OCI-LY7 (cell line): Measurements from ENCODE around the gene CDKL2. TPM values are rescaled to one million over a fixed set of nuclear protein-coding genes. Genes with fewer than 3 reads are reported as not detected.

ENCODE experiments used
- BruUV-seq: library from RNA; stranded (reverse); fragments of 400-500 nt; replicated peaks from 2 replicates; lab custom pipeline; 2021; lab: Mats Ljungman, UMichigan
- CTCF ChIA-PET: fragments of 300-600 bp; sonication (Branson Sonifier 250); formaldehyde crosslinking; loops from one replicate; lab custom pipeline; 2022; ENCODE audit warnings: antibody characterized with exemption; ENCODE audit not compliant: unreplicated experiment; lab: Charles Lee
- POLR2A ChIA-PET: fragments of 300-600 bp; sonication (Branson Sonifier 250); formaldehyde crosslinking; loops from one replicate; lab custom pipeline; 2022; ENCODE audit warnings: antibody characterized with exemption; lab: Charles Lee
- DNase-seq: peaks from one replicate; pipeline ENCODE4 v3.0.0-alpha.2; 2015; ENCODE audit warnings: low spot score
- H2AFZ ChIP-seq: fragments of 200-600 bp; sonication (generic), shearing (Covaris generic); 2 replicates; pipeline ENCODE4 v1.6.1; 2014; ENCODE audit warnings: mild to moderate bottlenecking, antibody characterized with exemption, low read length, moderate library complexity
- H3K27ac ChIP-seq: fragments of 200-600 bp; sonication (generic); 2 replicates; pipeline ENCODE4 v1.5.1; 2014; ENCODE audit warnings: mixed run types, low read depth, mild to moderate bottlenecking, moderate library complexity, low read length, inconsistent platforms; ENCODE audit not compliant: poor library complexity, severe bottlenecking
- H3K36me3 ChIP-seq: fragments of 200-600 bp; sonication (generic); 2 replicates; pipeline ENCODE4 v1.6.1; 2014; ENCODE audit warnings: mild to moderate bottlenecking, antibody characterized with exemption, low read length, moderate library complexity, mixed read lengths; ENCODE audit not compliant: insufficient read depth
- H3K4me1 ChIP-seq: fragments of 200-600 bp; sonication (generic); 2 replicates; pipeline ENCODE4 v1.5.1; 2014; ENCODE audit warnings: mild to moderate bottlenecking, low read length; ENCODE audit not compliant: insufficient read depth, poor library complexity, severe bottlenecking
- H3K4me2 ChIP-seq: fragments of 200-600 bp; sonication (generic); 2 replicates; pipeline ENCODE4 v1.6.1; 2014; ENCODE audit warnings: mild to moderate bottlenecking, low read length
- H3K4me3 ChIP-seq: fragments of 200-600 bp; sonication (generic); 2 replicates; pipeline ENCODE4 v1.5.1; 2014; ENCODE audit warnings: mild to moderate bottlenecking, low read depth, low read length; ENCODE audit not compliant: poor library complexity, severe bottlenecking
- H3K79me2 ChIP-seq: fragments of 200-600 bp; sonication (generic); 2 replicates; pipeline ENCODE4 v1.6.1; 2016; ENCODE audit warnings: low read depth, mild to moderate bottlenecking, low read length, moderate library complexity, mixed read lengths; ENCODE audit not compliant: insufficient read depth
- H3K9me2 ChIP-seq: fragments of 200-600 bp; sonication (generic); 2 replicates; pipeline ENCODE4 v1.6.1; 2016; ENCODE audit warnings: mild to moderate bottlenecking, low read length, mixed read lengths; ENCODE audit not compliant: insufficient read depth
- H3K9me3 ChIP-seq: fragments of 200-600 bp; sonication (generic); 2 replicates; pipeline ENCODE4 v1.6.1; 2014; ENCODE audit warnings: mild to moderate bottlenecking, mixed run types, low read length, mixed read lengths
- H4K20me1 ChIP-seq: fragments of 200-600 bp; sonication (generic); 2 replicates; pipeline ENCODE4 v1.6.1; 2014; ENCODE audit warnings: mild to moderate bottlenecking, antibody characterized with exemption, low read length, moderate library complexity, mixed read lengths; ENCODE audit not compliant: insufficient read depth
- EZH2phosphoT487 ChIP-seq: fragments of 200-600 bp; sonication (generic); IDR thresholded peaks from 2 replicates; pipeline ENCODE4 v1.6.1; 2018; ENCODE audit warnings: low read depth, borderline replicate concordance, mild to moderate bottlenecking, mixed run types, antibody characterized with exemption, low read length, moderate library complexity, mixed read lengths
- intact Hi-C: fragments of 100-400 bp; cut with micrococcal nuclease; formaldehyde crosslinking; loops from one replicate; pipeline ENCODE4 v1.10.0; 2022; ENCODE audit not compliant: unreplicated experiment
- total RNA-seq, 2 experiments: library from RNA; depleted of rRNA in 1 of 2; stranded (reverse); fragments of >200 nt in 1 of 2; shearing (Covaris generic) in 1 of 2; gene quantifications; 2 replicates each; pipeline ENCODE4 v1.2.3, GENCODE V29; 2014 to 2022
- TF ChIP-seq, protein P1 (sequence below): fragments of 200-600 bp; sonication (generic); conservative IDR thresholded peaks from 2 replicates; pipeline ENCODE4 v1.5.1; 2014; ENCODE audit warnings: mild to moderate bottlenecking, antibody characterized with exemption, low read length, moderate library complexity, mixed read lengths

Gene CDKL2
- total RNA-seq, 2 experiments from 2014 or later = 0.06 to 0.19 TPM

DNA sequence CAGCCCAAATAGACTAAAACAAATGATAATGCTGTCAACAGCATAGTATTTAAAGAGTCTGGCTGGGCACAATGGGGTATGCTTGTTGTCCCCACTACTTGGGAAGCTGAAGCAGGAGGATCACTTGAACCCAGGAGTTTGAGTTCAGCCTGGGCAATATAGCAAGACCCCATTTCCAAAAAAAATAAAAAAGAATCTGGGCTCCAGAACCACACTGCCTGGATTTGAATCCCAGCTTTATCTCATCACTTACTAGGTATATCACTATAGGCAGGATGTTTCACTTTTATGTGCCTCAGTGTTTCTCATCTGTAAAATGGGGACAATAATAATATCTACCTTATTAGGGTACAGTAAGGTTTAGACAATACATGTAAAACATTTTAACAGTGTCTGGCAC, 48.1 kb upstream of the CDKL2 start:
- TF ChIP-seq EZH2phosphoT487 = no peak
- TF ChIP-seq, protein P1, sequence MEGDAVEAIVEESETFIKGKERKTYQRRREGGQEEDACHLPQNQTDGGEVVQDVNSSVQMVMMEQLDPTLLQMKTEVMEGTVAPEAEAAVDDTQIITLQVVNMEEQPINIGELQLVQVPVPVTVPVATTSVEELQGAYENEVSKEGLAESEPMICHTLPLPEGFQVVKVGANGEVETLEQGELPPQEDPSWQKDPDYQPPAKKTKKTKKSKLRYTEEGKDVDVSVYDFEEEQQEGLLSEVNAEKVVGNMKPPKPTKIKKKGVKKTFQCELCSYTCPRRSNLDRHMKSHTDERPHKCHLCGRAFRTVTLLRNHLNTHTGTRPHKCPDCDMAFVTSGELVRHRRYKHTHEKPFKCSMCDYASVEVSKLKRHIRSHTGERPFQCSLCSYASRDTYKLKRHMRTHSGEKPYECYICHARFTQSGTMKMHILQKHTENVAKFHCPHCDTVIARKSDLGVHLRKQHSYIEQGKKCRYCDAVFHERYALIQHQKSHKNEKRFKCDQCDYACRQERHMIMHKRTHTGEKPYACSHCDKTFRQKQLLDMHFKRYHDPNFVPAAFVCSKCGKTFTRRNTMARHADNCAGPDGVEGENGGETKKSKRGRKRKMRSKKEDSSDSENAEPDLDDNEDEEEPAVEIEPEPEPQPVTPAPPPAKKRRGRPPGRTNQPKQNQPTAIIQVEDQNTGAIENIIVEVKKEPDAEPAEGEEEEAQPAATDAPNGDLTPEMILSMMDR = no peak
- H4K20me1 ChIP-seq = no peaks in the 10 kb centered on the region
- H3K4me3 ChIP-seq = no peak overlapping the region
- no peaks in the 10 kb centered on the region for H3K9me3 ChIP-seq
- no peaks in the 10 kb centered on the region for H3K36me3 ChIP-seq
- no peak overlapping the region for H2AFZ ChIP-seq
- H3K4me2 ChIP-seq = no peak overlapping the region
- H3K27ac ChIP-seq = no peak overlapping the region
- CTCF ChIA-PET = no interaction called here
- POLR2A ChIA-PET = interaction anchor here (1.0 kb wide), 1 partner anchor 46 kb away, joined by 3 read pairs; the partner anchor contains the start of gene USO1
- intact Hi-C loops = no loop called here
- peaks cover 9% of the 10 kb centered on the region for H3K4me1 ChIP-seq
- no peak for DNase-seq
- no peaks in the 10 kb centered on the region for H3K9me2 ChIP-seq
- no TSS peak for BruUV-seq
- H3K79me2 ChIP-seq = peaks cover 6% of the 10 kb centered on the region; the same call in 1 of the 2 replicates

DNA sequence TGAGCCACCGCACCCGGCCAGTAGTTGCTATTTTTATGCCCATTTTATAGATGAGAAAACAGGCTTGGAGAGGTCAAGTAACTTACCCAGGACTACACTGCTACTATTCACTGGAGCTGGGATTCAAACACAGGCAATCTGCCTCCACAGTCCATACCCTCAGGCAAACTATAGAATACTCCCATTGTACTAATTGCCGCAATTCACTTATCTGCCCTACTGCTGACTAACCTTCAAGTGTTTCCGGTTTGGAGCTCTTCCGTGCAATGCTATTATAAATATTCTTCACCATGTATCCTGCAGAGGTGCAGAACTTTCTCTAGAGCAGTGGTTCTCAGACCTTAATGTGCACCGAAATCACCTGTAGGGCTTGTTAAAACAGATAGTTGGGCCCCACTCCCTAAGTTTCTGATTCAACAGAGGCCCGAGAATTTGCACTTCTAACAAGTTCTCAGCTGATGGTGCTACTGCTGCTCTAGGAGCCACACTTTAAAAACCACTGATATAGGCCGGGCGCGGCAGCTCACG, 44.7 kb upstream of the CDKL2 start:
- Histone ChIP-seq H4K20me1 (peaks cover 22% of the 10 kb centered on the region), H3K4me3 (no peak overlapping the region), H3K9me2 (no peaks in the 10 kb centered on the region), H3K36me3 (peaks cover 20% of the 10 kb centered on the region; the same call in 1 of the 2 replicates), H2AFZ (no peak overlapping the region), H3K79me2 (peaks cover 37% of the 10 kb centered on the region), H3K9me3 (no peaks in the 10 kb centered on the region), H3K4me1 (peaks cover 24% of the 10 kb centered on the region), H3K4me2 (no peak overlapping the region), H3K27ac (no peak overlapping the region)
- no TSS peak for BruUV-seq
- TF ChIP-seq, protein P1 = no peak
- TF ChIP-seq EZH2phosphoT487 = no peak
- intact Hi-C loops = no loop called here
- no peak for DNase-seq
- CTCF ChIA-PET = no interaction called here
- POLR2A ChIA-PET = no interaction called here

DNA sequence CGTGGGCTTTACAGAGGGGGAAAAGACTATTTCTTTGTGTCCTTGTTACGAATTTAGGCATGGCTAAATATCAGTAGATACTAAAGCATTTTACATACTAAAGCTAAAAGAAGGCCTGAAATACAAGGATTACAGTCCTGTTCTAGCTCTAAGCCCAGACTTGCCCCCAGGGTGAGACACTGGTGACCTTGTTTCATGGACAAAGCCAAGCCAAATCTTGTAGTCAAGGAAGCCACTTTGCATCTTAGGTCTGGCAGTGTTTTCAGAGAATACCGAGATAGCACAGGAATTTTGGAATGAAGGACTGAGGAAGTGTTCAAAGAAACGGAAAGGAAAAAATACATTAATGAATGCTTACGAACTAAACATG, 43.6 kb upstream of the CDKL2 start:
- H3K4me1 ChIP-seq = peaks cover 35% of the 10 kb centered on the region
- H3K27ac ChIP-seq = peak overlapping the region; percentile 87
- H3K9me3 ChIP-seq = no peaks in the 10 kb centered on the region
- no peaks in the 10 kb centered on the region for H3K9me2 ChIP-seq
- ChIA-PET POLR2A (interaction anchor here (0.6 to 1.4 kb wide), 11 partner anchors 14 to 275 kb away, joined by 3 to 13 read pairs (median 4); partner anchors contain the start of gene USO1), CTCF (interaction anchor here (1.0 kb wide), 1 partner anchor 49 kb away, joined by 6 read pairs; no protein-coding TSS in a partner anchor)
- no peak for TF ChIP-seq EZH2phosphoT487
- TF ChIP-seq, protein P1 = no peak
- TSS peak; percentile 99 for BruUV-seq
- H3K36me3 ChIP-seq = peaks cover 22% of the 10 kb centered on the region; the same call in 1 of the 2 replicates
- H3K79me2 ChIP-seq = peaks cover 48% of the 10 kb centered on the region
- peak; percentile 16 for DNase-seq
- H3K4me2 ChIP-seq = peak overlapping the region; percentile 99
- peak overlapping the region; percentile 98 for H2AFZ ChIP-seq
- H4K20me1 ChIP-seq = peaks cover 33% of the 10 kb centered on the region
- intact Hi-C loops = loop anchor here (1.0 to 2.0 kb wide), 2 partner anchors 50 to 159 kb away; partner anchors contain the start of genes RCHY1, THAP6 and USO1
- H3K4me3 ChIP-seq = peak overlapping the region; percentile 95
